Cardiac muscle cell (in vitro differentiated cells and primary cell): ENCODE results near the gene KIAA0753. TPM values are rescaled to one million over a fixed set of nuclear protein-coding genes. Genes with fewer than 3 reads are reported as not detected.

ENCODE experiments used
- DNase-seq, 2 donors: peaks; one replicate each; pipeline versions ENCODE4 v3.0.0 to v3.0.0-alpha.2; 2010 to 2017; ENCODE audit warnings: low read depth in 1 of 2, low spot score in 1 of 2
- H3K27ac ChIP-seq: fragments of 200-600 bp; sonication (generic); 2 replicates; pipeline ENCODE4 v1.5.1; 2016
- H3K27me3 ChIP-seq: fragments of 200-600 bp; sonication (generic); 2 replicates; pipeline ENCODE4 v1.6.0; 2016; ENCODE audit warnings: control low read depth
- H3K36me3 ChIP-seq: fragments of 200-600 bp; sonication (generic); 2 replicates; pipeline ENCODE4 v1.5.1; 2016; ENCODE audit warnings: control low read depth
- H3K4me1 ChIP-seq: fragments of 200-600 bp; sonication (generic); 2 replicates; pipeline ENCODE4 v1.8.1; 2017; ENCODE audit warnings: low read depth, mild to moderate bottlenecking, mixed run types
- H3K4me3 ChIP-seq: fragments of 200-600 bp; sonication (generic); 2 replicates; pipeline ENCODE4 v1.5.1; 2016; ENCODE audit warnings: mild to moderate bottlenecking
- H3K9me3 ChIP-seq: fragments of 200-600 bp; sonication (generic); 2 replicates; pipeline ENCODE4 v1.5.1; 2017; ENCODE audit warnings: low read depth, mild to moderate bottlenecking, control low read depth
- CTCF ChIP-seq: IDR thresholded peaks from 2 replicates; pipeline ENCODE4 v1.5.1; 2012; ENCODE audit warnings: low read depth, mild to moderate bottlenecking, low read length
- polyA plus RNA-seq: library from polyadenylated mRNA; unstranded; fragments of >200 nt; fragmentation: Nextera tagmentation; extraction: Ambion mirVana; gene quantifications from 2 replicates; pipeline ENCODE4 v1.2.1, GENCODE V29; 2016
- total RNA-seq: library from RNA; depleted of rRNA; stranded (reverse); fragments of >200 nt; gene quantifications from 2 replicates; pipeline ENCODE4 v1.2.3, GENCODE V29; 2016

The KIAA0753 gene
- total and polyA plus RNA-seq, 2 experiments from 2014 or later: 9.2 to 13.5 TPM

GRCh38 chr17:6608321-6608720 lies 32.2 kb downstream of the KIAA0753 start:
- Histone ChIP-seq H3K27me3 (no peaks in the 10 kb centered on the region), H3K4me3 (no peak overlapping the region), H3K4me1 (no peaks in the 10 kb centered on the region), H3K9me3 (no peaks in the 10 kb centered on the region), H3K27ac (no peak overlapping the region), H3K36me3 (peaks cover 67% of the 10 kb centered on the region)
- no peak for TF ChIP-seq CTCF
- no peak for DNase-seq

- Histone ChIP-seq H3K27ac (no peak overlapping the region), H3K9me3 (no peaks in the 10 kb centered on the region), H3K4me1 (no peaks in the 10 kb centered on the region), H3K27me3 (no peaks in the 10 kb centered on the region), H3K36me3 (peaks cover 61% of the 10 kb centered on the region), H3K4me3 (no peak overlapping the region)
- DNase-seq: no peak
- TF ChIP-seq CTCF: no peak
Observed at GRCh38 chr17:6605142-6605541, 35.4 kb downstream of the KIAA0753 start.

- H3K36me3 ChIP-seq: peaks cover 58% of the 10 kb centered on the region
- no peak overlapping the region for H3K4me3 ChIP-seq
Observed at GRCh38 chr17:6603744-6604325, 36.7 kb downstream of the KIAA0753 start.

GRCh38 chr17:6602141-6602540 lies 38.4 kb downstream of the KIAA0753 start:
- Histone ChIP-seq H3K27me3 (no peaks in the 10 kb centered on the region), H3K36me3 (peaks cover 55% of the 10 kb centered on the region), H3K4me1 (no peaks in the 10 kb centered on the region), H3K4me3 (no peak overlapping the region), H3K9me3 (no peaks in the 10 kb centered on the region), H3K27ac (no peak overlapping the region)
- TF ChIP-seq CTCF: no peak
- no peak for DNase-seq

More at GRCh38 chr17:6603744-6604325, 36.7 kb downstream of the KIAA0753 start:
- DNase-seq: peak in 1 of 2 donors; percentile 36
- H3K9me3 ChIP-seq: no peaks in the 10 kb centered on the region
- no peak overlapping the region for H3K27ac ChIP-seq
- no peak for TF ChIP-seq CTCF
- H3K4me1 ChIP-seq: no peaks in the 10 kb centered on the region
- no peaks in the 10 kb centered on the region for H3K27me3 ChIP-seq

GRCh38 chr17:6599364-6599763 lies 41.1 kb downstream of the KIAA0753 start:
- Histone ChIP-seq H3K4me3 (no peak overlapping the region), H3K9me3 (no peaks in the 10 kb centered on the region), H3K36me3 (peaks cover 63% of the 10 kb centered on the region), H3K27ac (no peak overlapping the region), H3K4me1 (no peaks in the 10 kb centered on the region), H3K27me3 (no peaks in the 10 kb centered on the region)
- DNase-seq: no peak
- TF ChIP-seq CTCF: no peak
